Measurements from ENCODE around the gene EXOC5.

EXOC5 gene, protein sequence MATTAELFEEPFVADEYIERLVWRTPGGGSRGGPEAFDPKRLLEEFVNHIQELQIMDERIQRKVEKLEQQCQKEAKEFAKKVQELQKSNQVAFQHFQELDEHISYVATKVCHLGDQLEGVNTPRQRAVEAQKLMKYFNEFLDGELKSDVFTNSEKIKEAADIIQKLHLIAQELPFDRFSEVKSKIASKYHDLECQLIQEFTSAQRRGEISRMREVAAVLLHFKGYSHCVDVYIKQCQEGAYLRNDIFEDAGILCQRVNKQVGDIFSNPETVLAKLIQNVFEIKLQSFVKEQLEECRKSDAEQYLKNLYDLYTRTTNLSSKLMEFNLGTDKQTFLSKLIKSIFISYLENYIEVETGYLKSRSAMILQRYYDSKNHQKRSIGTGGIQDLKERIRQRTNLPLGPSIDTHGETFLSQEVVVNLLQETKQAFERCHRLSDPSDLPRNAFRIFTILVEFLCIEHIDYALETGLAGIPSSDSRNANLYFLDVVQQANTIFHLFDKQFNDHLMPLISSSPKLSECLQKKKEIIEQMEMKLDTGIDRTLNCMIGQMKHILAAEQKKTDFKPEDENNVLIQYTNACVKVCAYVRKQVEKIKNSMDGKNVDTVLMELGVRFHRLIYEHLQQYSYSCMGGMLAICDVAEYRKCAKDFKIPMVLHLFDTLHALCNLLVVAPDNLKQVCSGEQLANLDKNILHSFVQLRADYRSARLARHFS

DNA sequence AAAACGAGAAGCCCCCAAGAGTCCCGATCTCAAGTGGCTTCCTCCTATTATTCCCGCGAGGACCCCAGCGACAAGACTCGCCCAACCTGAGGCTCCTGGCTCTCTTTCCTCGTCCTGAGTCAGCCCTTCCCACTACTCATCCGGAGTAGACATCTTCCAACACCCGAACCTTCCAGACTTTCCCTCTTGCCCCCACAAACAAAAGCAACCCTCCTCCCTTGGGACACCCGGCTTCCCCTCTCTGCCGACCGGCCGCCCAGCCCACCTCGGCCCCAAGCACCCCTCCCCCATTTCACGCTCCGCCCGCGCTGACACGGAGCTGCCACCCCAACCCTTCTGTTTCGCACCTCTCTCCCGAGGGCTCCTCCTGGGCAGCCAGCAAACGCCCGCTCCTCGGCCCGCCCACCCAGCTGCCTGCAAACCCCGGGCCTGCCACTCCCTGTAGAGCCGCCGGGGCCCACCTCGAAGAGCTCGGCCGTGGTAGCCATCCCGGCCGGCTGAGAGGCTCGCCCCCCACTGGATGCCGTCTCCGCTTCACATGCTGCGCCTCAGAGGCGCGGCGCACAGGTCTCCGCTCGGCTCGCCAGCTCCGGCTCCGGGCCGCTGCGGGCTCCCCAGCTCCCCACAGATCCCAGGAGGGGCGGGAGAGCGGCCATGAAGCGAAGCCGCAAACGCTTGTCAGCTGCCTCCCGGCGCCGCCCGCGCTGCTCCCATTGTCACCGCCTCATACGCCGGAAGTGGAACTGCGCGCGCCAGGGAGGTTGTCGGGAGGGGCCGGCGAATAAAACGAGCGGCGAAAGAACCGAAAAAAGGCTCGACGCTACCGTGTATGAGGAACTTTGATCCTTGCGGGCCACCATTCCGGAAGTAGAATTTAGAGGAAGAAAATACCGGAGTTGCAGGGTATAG is at the start of gene EXOC5, which contains the start of gene AP5M1:
TSS of gene EXOC5 (minus strand) at position 745 of the 909 bp plus-strand sequence. CDS start at position 488, 257 bp downstream.
TSS of gene AP5M1 (plus strand) at position 811 of the 909 bp plus-strand sequence. CDS start 344 bp downstream, outside the sequence.
- Histone ChIP-seq H4K20me1 (ENCODE audit: insufficient read depth) (no peaks in the 10 kb centered on the region), H3K79me2 (ENCODE audit: insufficient read depth, low read depth) (peaks cover 60% of the 10 kb centered on the region; the same call in 1 of the 2 replicates), H3K9ac (peak within 1 kb of the TSS; percentile 81), H3K4me2 (peak within 1 kb of the TSS; percentile 51), H3K36me3 (ENCODE audit: insufficient read depth) (no peaks in the 10 kb centered on the region), H3K27ac (peak within 1 kb of the TSS; percentile 97), H2AFZ (ENCODE audit: low read depth) (peak within 1 kb of the TSS; percentile 81), H3K27me3 (ENCODE audit: insufficient read depth, low read depth) (no peaks in the 10 kb centered on the region), H3K4me1 (ENCODE audit: low read depth, poor library complexity, severe bottlenecking) (peaks cover 29% of the 10 kb centered on the region), H3K4me3 (IDR thresholded peaks at IDR 0.05; ENCODE audit: insufficient read depth, low read depth, low read length) (no peak within 1 kb of the TSS)
- TF ChIP-seq, protein P1, sequence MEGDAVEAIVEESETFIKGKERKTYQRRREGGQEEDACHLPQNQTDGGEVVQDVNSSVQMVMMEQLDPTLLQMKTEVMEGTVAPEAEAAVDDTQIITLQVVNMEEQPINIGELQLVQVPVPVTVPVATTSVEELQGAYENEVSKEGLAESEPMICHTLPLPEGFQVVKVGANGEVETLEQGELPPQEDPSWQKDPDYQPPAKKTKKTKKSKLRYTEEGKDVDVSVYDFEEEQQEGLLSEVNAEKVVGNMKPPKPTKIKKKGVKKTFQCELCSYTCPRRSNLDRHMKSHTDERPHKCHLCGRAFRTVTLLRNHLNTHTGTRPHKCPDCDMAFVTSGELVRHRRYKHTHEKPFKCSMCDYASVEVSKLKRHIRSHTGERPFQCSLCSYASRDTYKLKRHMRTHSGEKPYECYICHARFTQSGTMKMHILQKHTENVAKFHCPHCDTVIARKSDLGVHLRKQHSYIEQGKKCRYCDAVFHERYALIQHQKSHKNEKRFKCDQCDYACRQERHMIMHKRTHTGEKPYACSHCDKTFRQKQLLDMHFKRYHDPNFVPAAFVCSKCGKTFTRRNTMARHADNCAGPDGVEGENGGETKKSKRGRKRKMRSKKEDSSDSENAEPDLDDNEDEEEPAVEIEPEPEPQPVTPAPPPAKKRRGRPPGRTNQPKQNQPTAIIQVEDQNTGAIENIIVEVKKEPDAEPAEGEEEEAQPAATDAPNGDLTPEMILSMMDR (conservative IDR thresholded peaks at IDR 0.05; ENCODE audit: low read depth, low read length), result no peak

DNA sequence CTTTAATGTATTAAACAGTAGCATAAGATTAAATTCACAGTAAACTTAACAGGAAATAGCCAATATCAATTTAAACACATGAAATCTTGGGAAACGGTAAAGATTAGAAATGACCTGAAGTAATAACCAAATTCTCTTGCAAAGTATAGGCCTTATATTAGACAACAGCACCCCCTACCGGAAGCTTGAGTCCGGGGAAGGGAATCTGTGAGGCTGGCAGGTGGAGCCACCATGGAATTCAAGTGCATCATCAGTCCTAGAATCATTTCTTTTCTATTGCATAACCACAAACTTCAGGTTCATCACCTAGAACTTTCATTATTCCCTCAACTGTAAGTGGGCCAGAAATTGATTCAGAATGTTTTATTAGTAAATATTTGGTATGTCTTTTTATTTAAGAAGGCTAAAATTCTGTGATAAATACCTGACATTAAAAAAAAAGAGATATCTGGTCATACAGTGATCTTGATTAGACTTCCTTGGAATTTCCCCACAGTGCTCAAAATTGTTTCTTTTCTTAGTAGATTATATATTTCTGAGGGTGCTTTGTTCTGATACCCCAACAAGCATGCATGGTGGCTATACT is 48.6 kb upstream of the EXOC5 start:
- Histone ChIP-seq H3K4me3 (IDR thresholded peaks at IDR 0.05; ENCODE audit: insufficient read depth, low read depth, low read length) (no peak overlapping the region), H3K9ac (no peak overlapping the region), H3K27ac (no peak overlapping the region), H3K4me1 (ENCODE audit: low read depth, poor library complexity, severe bottlenecking) (no peaks in the 10 kb centered on the region), H3K27me3 (ENCODE audit: insufficient read depth, low read depth) (no peaks in the 10 kb centered on the region), H4K20me1 (ENCODE audit: insufficient read depth) (no peaks in the 10 kb centered on the region), H2AFZ (ENCODE audit: low read depth) (no peak overlapping the region), H3K36me3 (ENCODE audit: insufficient read depth) (no peaks in the 10 kb centered on the region), H3K4me2 (no peak overlapping the region), H3K79me2 (ENCODE audit: insufficient read depth, low read depth) (no peaks in the 10 kb centered on the region)
- TF ChIP-seq, protein P1 (conservative IDR thresholded peaks at IDR 0.05; ENCODE audit: low read depth, low read length), result peak; percentile 76

DNA sequence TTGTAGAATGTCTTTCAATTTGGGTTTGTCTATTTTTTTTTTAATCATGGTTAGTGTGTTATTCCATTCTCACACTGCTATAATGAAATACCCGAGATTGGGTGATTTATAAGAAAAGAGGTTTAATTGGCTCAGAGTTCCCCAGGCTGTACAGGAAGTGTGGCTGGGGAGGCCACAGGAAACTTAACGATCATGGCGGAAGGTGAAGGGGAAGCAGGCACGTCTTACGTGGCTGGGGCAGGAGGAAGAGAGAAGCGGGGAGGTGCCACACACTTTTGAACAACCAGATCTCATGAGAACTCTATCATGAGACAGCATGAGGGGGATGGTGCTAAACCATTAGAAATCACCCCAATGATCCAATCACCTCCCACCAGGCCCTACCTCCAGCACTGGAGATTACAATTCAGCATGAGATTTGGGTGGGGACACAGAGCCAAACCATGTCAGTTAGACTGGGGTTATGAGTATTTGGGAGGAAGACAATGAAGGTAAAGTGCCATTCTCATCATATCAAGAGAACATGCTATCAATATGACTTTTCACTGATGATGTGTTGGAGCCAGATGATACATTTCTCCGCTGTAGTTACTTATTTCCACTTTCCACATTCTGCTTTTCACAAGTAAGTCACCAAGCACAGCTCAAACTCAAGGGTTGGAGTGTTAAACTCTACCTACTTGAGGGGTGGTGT is 45.8 kb upstream of the EXOC5 start:
- no peaks in the 10 kb centered on the region for H3K4me1 ChIP-seq (ENCODE audit: low read depth, poor library complexity, severe bottlenecking)
- H3K79me2 ChIP-seq (ENCODE audit: insufficient read depth, low read depth), result no peaks in the 10 kb centered on the region
- no peak overlapping the region for H3K4me2 ChIP-seq
- no peaks in the 10 kb centered on the region for H4K20me1 ChIP-seq (ENCODE audit: insufficient read depth)
- no peak overlapping the region for H2AFZ ChIP-seq (ENCODE audit: low read depth)
- H3K27ac ChIP-seq, result no peak overlapping the region
- H3K27me3 ChIP-seq (ENCODE audit: insufficient read depth, low read depth), result no peaks in the 10 kb centered on the region
- no peak overlapping the region for H3K4me3 ChIP-seq (IDR thresholded peaks at IDR 0.05; ENCODE audit: insufficient read depth, low read depth, low read length)
- no peak overlapping the region for H3K9ac ChIP-seq
- TF ChIP-seq, protein P1 (conservative IDR thresholded peaks at IDR 0.05; ENCODE audit: low read depth, low read length), result no peak
- no peaks in the 10 kb centered on the region for H3K36me3 ChIP-seq (ENCODE audit: insufficient read depth)
